Measurements from ENCODE around the gene CDH13.

GRCh38 chr16:83002351-83003334 lies 375.9 kb downstream of the CDH13 start:
- TF ChIP-seq, protein P1, sequence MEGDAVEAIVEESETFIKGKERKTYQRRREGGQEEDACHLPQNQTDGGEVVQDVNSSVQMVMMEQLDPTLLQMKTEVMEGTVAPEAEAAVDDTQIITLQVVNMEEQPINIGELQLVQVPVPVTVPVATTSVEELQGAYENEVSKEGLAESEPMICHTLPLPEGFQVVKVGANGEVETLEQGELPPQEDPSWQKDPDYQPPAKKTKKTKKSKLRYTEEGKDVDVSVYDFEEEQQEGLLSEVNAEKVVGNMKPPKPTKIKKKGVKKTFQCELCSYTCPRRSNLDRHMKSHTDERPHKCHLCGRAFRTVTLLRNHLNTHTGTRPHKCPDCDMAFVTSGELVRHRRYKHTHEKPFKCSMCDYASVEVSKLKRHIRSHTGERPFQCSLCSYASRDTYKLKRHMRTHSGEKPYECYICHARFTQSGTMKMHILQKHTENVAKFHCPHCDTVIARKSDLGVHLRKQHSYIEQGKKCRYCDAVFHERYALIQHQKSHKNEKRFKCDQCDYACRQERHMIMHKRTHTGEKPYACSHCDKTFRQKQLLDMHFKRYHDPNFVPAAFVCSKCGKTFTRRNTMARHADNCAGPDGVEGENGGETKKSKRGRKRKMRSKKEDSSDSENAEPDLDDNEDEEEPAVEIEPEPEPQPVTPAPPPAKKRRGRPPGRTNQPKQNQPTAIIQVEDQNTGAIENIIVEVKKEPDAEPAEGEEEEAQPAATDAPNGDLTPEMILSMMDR (conservative IDR thresholded peaks at IDR 0.05 in 1 of 2, IDR thresholded peaks at IDR 0.05 in 1 of 2; ENCODE audit: low read depth in 1 of 2, low read length in 2 of 2): no peak
- TF ChIP-seq EZH2 (IDR thresholded peaks at IDR 0.05; ENCODE audit: low read length, missing control alignments): no peak

Measured in fibroblast of lung (primary cell).